CD4-positive, CD25-positive, alpha-beta regulatory T cell (primary cell): ENCODE results near the gene PRKAG3. TPM values are rescaled to one million over a fixed set of nuclear protein-coding genes. Genes with fewer than 3 reads are reported as not detected.
A peak's percentile ranks its signal among the peaks of the same experiment; 100 is the strongest.

Experiments
- ATAC-seq, 2 donors: fragments of 150-1000 bp; cut with Tn5 transposase; one replicate each; pipeline ENCODE4 v1.10.0; 2021; ENCODE audit warnings: low read depth in 2 of 2, moderate number of reproducible peaks in 2 of 2, moderate library complexity in 1 of 2
- DNase-seq, 3 donors: peaks; one replicate each; pipeline versions ENCODE4 v3.0.0 to v3.0.0-alpha.2; 2012 to 2022; ENCODE audit warnings: mixed read lengths in 1 of 3
- H3K27ac ChIP-seq: one replicate; pipeline ENCODE4 v1.7.0; 2013; ENCODE audit warnings: mild to moderate bottlenecking, low read length; ENCODE audit not compliant: insufficient read depth, poor library complexity, severe bottlenecking
- H3K27me3 ChIP-seq: one replicate; pipeline ENCODE4 v1.7.0; 2013; ENCODE audit warnings: low read length; ENCODE audit not compliant: control insufficient read depth, insufficient read depth
- H3K36me3 ChIP-seq: one replicate; pipeline ENCODE4 v1.7.0; 2013; ENCODE audit warnings: mild to moderate bottlenecking, low read length, moderate library complexity; ENCODE audit not compliant: control insufficient read depth, insufficient read depth
- H3K4me1 ChIP-seq: 2 replicates; pipeline ENCODE4 v1.7.0; 2013; ENCODE audit warnings: mild to moderate bottlenecking, low read length; ENCODE audit not compliant: insufficient read depth, control insufficient read depth, poor library complexity, severe bottlenecking
- H3K4me3 ChIP-seq: one replicate; pipeline ENCODE4 v1.7.0; 2013; ENCODE audit warnings: low read depth, mild to moderate bottlenecking, low read length, moderate library complexity
- H3K9me3 ChIP-seq, 2 experiments: 1 replicate in 1 of 2; 2 replicates in 1 of 2; pipeline ENCODE4 v1.7.0; 2013; ENCODE audit warnings: low read length in 2 of 2, mild to moderate bottlenecking in 1 of 2, moderate library complexity in 1 of 2; ENCODE audit not compliant: control insufficient read depth in 2 of 2
- H3K27ac Mint-ChIP-seq, 3 donors: one replicate each; pipeline ENCODE4 v1.8.0; 2020 to 2022; ENCODE audit warnings: mild to moderate bottlenecking in 3 of 3, mixed read lengths in 3 of 3, moderate library complexity in 2 of 3
- H3K27me3 Mint-ChIP-seq: one replicate; pipeline ENCODE4 v1.8.0; 2022; ENCODE audit warnings: mild to moderate bottlenecking, mixed read lengths
- H3K36me3 Mint-ChIP-seq: one replicate; pipeline ENCODE4 v1.8.0; 2020; ENCODE audit warnings: mixed read lengths
- H3K4me1 Mint-ChIP-seq, 4 donors: one replicate each; pipeline ENCODE4 v1.8.0; 2020 to 2022; ENCODE audit warnings: mixed read lengths in 4 of 4, mild to moderate bottlenecking in 1 of 4
- H3K4me3 Mint-ChIP-seq, 4 donors: one replicate each; pipeline ENCODE4 v1.8.0; 2020 to 2022; ENCODE audit warnings: mild to moderate bottlenecking in 4 of 4, mixed read lengths in 4 of 4, moderate library complexity in 3 of 4
- H3K9me3 Mint-ChIP-seq, 7 donors: one replicate each; pipeline ENCODE4 v1.8.0; 2020 to 2022; ENCODE audit warnings: mixed read lengths in 7 of 7, mild to moderate bottlenecking in 3 of 7, moderate library complexity in 2 of 7
- polyA plus RNA-seq, 4 donors: library from polyadenylated mRNA; unstranded; fragments of 300-500 nt; fragmentation: Illumina TruSeq; gene quantifications; one replicate each; pipeline ENCODE4 v1.2.3, GENCODE V29; 2021
- total RNA-seq: library from RNA; stranded (reverse); gene quantifications from one replicate; pipeline ENCODE4 v1.2.3, GENCODE V29; 2022

Gene PRKAG3
- total and polyA plus RNA-seq, 5 donors from 2014 or later, result not detected

GRCh38 chr2:218810256-218810655 lies 21.3 kb downstream of the PRKAG3 start:
- peaks cover 7% of the 10 kb centered on the region for H3K27me3 ChIP-seq
- H3K27me3 Mint-ChIP-seq, result peaks cover 36% of the 10 kb centered on the region
- H3K27ac ChIP-seq, result no peak overlapping the region
- H3K4me1 Mint-ChIP-seq, result peaks cover 0 to 4% (median 0%) of the 10 kb centered on the region in 4 donors
- no peaks in the 10 kb centered on the region for H3K36me3 Mint-ChIP-seq
- no peak overlapping the region for H3K4me3 ChIP-seq
- H3K9me3 ChIP-seq, result peaks cover under 1 to 1% of the 10 kb centered on the region in 2 experiments
- ATAC-seq (no peak), DNase-seq (no peak)
- H3K36me3 ChIP-seq, result no peaks in the 10 kb centered on the region
- peaks cover 0 to under 1% (median 0%) of the 10 kb centered on the region in 7 donors for H3K9me3 Mint-ChIP-seq
- H3K4me1 ChIP-seq, result no peaks in the 10 kb centered on the region
- no peak overlapping the region for H3K27ac Mint-ChIP-seq
- H3K4me3 Mint-ChIP-seq, result no peak overlapping the region

GRCh38 chr2:218809515-218809914 lies 22.1 kb downstream of the PRKAG3 start:
- peaks cover 0 to 8% (median 2%) of the 10 kb centered on the region in 7 donors for H3K9me3 Mint-ChIP-seq
- no peak overlapping the region for H3K4me3 ChIP-seq
- H3K4me1 Mint-ChIP-seq, result peaks cover 0 to 4% (median 0%) of the 10 kb centered on the region in 4 donors
- H3K27ac ChIP-seq, result no peak overlapping the region
- no peaks in the 10 kb centered on the region for H3K36me3 Mint-ChIP-seq
- peaks cover 13% of the 10 kb centered on the region for H3K27me3 ChIP-seq
- H3K9me3 ChIP-seq, result peaks cover 7 to 8% of the 10 kb centered on the region in 2 experiments
- DNase-seq, result no peak
- H3K36me3 ChIP-seq, result no peaks in the 10 kb centered on the region
- no peaks in the 10 kb centered on the region for H3K4me1 ChIP-seq
- H3K27ac Mint-ChIP-seq, result peak overlapping the region in 1 of 3 donors; percentile 20
- no peak overlapping the region for H3K4me3 Mint-ChIP-seq
- no peak for ATAC-seq
- peaks cover 43% of the 10 kb centered on the region for H3K27me3 Mint-ChIP-seq

GRCh38 chr2:218807626-218808025 lies 24.0 kb downstream of the PRKAG3 start:
- peaks cover 0 to 4% (median 1%) of the 10 kb centered on the region in 4 donors for H3K4me1 Mint-ChIP-seq
- peaks cover 0 to 14% (median 4%) of the 10 kb centered on the region in 7 donors for H3K9me3 Mint-ChIP-seq
- H3K9me3 ChIP-seq, result peaks cover 8 to 13% of the 10 kb centered on the region in 2 experiments
- H3K27ac ChIP-seq, result no peak overlapping the region
- DNase-seq, result no peak
- no peak for ATAC-seq
- H3K36me3 ChIP-seq, result no peaks in the 10 kb centered on the region
- H3K27ac Mint-ChIP-seq, result no peak overlapping the region
- no peak overlapping the region for H3K4me3 Mint-ChIP-seq
- H3K27me3 Mint-ChIP-seq, result peaks cover 44% of the 10 kb centered on the region
- peaks cover 16% of the 10 kb centered on the region for H3K27me3 ChIP-seq
- no peak overlapping the region for H3K4me3 ChIP-seq
- no peaks in the 10 kb centered on the region for H3K4me1 ChIP-seq
- H3K36me3 Mint-ChIP-seq, result no peaks in the 10 kb centered on the region

GRCh38 chr2:218806346-218806978 lies 25.1 kb downstream of the PRKAG3 start:
- ATAC-seq (no peak), DNase-seq (no peak)
- Histone ChIP-seq H3K36me3 (no peaks in the 10 kb centered on the region), H3K9me3 (peaks cover 8 to 13% of the 10 kb centered on the region in 2 experiments), H3K27ac (no peak overlapping the region), H3K4me1 (no peaks in the 10 kb centered on the region), H3K27me3 (peaks cover 16% of the 10 kb centered on the region), H3K4me3 (no peak overlapping the region)
- Mint-ChIP-seq H3K4me1 (peaks cover 0 to 4% (median 1%) of the 10 kb centered on the region in 4 donors), H3K4me3 (no peak overlapping the region), H3K36me3 (no peaks in the 10 kb centered on the region), H3K27me3 (peaks cover 55% of the 10 kb centered on the region), H3K27ac (no peak overlapping the region), H3K9me3 (peaks cover 0 to 14% (median 5%) of the 10 kb centered on the region in 7 donors)

- Mint-ChIP-seq H3K27me3 (peaks cover 58% of the 10 kb centered on the region), H3K4me1 (peaks cover 0 to 4% (median 1%) of the 10 kb centered on the region in 4 donors), H3K9me3 (peaks cover 0 to 14% (median 5%) of the 10 kb centered on the region in 7 donors), H3K4me3 (no peak overlapping the region), H3K27ac (no peak overlapping the region), H3K36me3 (no peaks in the 10 kb centered on the region)
- Histone ChIP-seq H3K4me1 (no peaks in the 10 kb centered on the region), H3K9me3 (peaks cover 8 to 13% of the 10 kb centered on the region in 2 experiments), H3K27me3 (peaks cover 16% of the 10 kb centered on the region), H3K4me3 (no peak overlapping the region), H3K27ac (no peak overlapping the region), H3K36me3 (no peaks in the 10 kb centered on the region)
- ATAC-seq (no peak), DNase-seq (no peak)
These were observed 26.0 kb downstream of the PRKAG3 start for GRCh38 chr2:218805627-218806026.

- Histone ChIP-seq H3K4me3 (no peak overlapping the region), H3K27me3 (peaks cover 20% of the 10 kb centered on the region), H3K4me1 (no peaks in the 10 kb centered on the region), H3K27ac (no peak overlapping the region), H3K36me3 (no peaks in the 10 kb centered on the region), H3K9me3 (peaks cover 8 to 13% of the 10 kb centered on the region in 2 experiments)
- no peak for ATAC-seq
- DNase-seq, result no peak
- no peak overlapping the region for H3K27ac Mint-ChIP-seq
- peaks cover 64% of the 10 kb centered on the region for H3K27me3 Mint-ChIP-seq
- H3K36me3 Mint-ChIP-seq, result no peaks in the 10 kb centered on the region
- no peak overlapping the region for H3K4me3 Mint-ChIP-seq
- peaks cover 0 to 14% (median 5%) of the 10 kb centered on the region in 7 donors for H3K9me3 Mint-ChIP-seq
- peaks cover 0 to 4% (median 1%) of the 10 kb centered on the region in 4 donors for H3K4me1 Mint-ChIP-seq
These were observed 26.8 kb downstream of the PRKAG3 start for GRCh38 chr2:218804817-218805216.

GRCh38 chr2:218802386-218802994 lies 29.1 kb downstream of the PRKAG3 start:
- H3K27ac Mint-ChIP-seq, result no peak overlapping the region

More at GRCh38 chr2:218802386-218802994, 29.1 kb downstream of the PRKAG3 start:
- Mint-ChIP-seq H3K36me3 (no peaks in the 10 kb centered on the region), H3K27me3 (peaks cover 62% of the 10 kb centered on the region), H3K4me1 (peaks cover 0 to 4% (median 1%) of the 10 kb centered on the region in 4 donors), H3K4me3 (no peak overlapping the region), H3K9me3 (peaks cover 0 to 14% (median 5%) of the 10 kb centered on the region in 7 donors)
- peaks cover 8 to 13% of the 10 kb centered on the region in 2 experiments for H3K9me3 ChIP-seq
- H3K27me3 ChIP-seq, result peaks cover 22% of the 10 kb centered on the region
- peak in 1 of 3 donors; percentile 20 for DNase-seq
- no peak overlapping the region for H3K4me3 ChIP-seq
- no peaks in the 10 kb centered on the region for H3K4me1 ChIP-seq
- no peak for ATAC-seq
- H3K36me3 ChIP-seq, result no peaks in the 10 kb centered on the region
- no peak overlapping the region for H3K27ac ChIP-seq
